GM12873 (cell line): ENCODE data around the gene PSMB9.
A peak's percentile ranks its signal among the peaks of the same experiment; 100 is the strongest.

Source experiments
- TF ChIP-seq, protein P1 (sequence below): IDR thresholded peaks from 2 replicates; pipeline ENCODE4 v1.5.1; 2012; ENCODE audit warnings: low read depth, mild to moderate bottlenecking, moderate library complexity, low read length, control low read depth; ENCODE audit not compliant: insufficient read depth; ENCODE audit errors: missing control alignments

Gene PSMB9

DNA sequence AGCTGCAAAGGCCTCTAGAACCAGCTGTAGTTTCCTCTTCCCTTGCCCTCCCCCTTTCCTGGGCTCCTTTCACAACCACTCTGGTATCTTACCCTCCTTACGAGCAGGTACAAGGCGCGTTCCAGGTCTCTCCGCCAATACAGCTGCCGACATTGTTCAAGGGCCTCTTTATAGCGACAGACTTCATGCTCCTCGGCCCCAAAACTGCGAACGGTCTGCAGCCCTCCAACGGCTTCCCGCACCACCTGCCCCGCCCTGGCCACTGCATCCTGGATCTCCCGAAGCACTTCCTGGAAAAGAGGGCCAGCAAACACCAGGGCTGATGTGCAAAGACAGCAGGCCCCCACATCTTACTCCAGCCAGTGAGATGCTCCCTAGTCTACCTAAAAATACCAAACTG is 21.5 kb upstream of the PSMB9 start:
- TF ChIP-seq, protein P1, sequence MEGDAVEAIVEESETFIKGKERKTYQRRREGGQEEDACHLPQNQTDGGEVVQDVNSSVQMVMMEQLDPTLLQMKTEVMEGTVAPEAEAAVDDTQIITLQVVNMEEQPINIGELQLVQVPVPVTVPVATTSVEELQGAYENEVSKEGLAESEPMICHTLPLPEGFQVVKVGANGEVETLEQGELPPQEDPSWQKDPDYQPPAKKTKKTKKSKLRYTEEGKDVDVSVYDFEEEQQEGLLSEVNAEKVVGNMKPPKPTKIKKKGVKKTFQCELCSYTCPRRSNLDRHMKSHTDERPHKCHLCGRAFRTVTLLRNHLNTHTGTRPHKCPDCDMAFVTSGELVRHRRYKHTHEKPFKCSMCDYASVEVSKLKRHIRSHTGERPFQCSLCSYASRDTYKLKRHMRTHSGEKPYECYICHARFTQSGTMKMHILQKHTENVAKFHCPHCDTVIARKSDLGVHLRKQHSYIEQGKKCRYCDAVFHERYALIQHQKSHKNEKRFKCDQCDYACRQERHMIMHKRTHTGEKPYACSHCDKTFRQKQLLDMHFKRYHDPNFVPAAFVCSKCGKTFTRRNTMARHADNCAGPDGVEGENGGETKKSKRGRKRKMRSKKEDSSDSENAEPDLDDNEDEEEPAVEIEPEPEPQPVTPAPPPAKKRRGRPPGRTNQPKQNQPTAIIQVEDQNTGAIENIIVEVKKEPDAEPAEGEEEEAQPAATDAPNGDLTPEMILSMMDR, result no peak

DNA sequence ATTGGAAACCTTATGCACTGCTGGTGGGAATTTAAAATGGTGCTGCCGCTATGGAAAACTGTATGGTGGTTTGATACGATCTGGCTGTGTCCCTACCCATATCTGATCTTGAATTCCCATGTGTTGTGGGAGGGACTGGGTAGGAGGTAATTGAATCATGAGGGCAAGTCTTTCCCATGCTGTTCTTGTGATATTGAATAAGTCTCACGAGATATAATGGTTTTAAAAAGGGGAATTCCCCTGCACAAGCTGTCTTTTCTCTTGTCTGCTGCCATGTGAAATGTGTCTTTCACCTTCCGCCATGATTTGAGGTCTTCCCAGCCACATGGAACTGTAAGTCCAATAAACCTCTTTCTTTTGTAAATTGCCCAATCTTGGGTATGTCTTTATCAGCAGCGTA is 20.3 kb upstream of the PSMB9 start:
- TF ChIP-seq, protein P1, result no peak

DNA sequence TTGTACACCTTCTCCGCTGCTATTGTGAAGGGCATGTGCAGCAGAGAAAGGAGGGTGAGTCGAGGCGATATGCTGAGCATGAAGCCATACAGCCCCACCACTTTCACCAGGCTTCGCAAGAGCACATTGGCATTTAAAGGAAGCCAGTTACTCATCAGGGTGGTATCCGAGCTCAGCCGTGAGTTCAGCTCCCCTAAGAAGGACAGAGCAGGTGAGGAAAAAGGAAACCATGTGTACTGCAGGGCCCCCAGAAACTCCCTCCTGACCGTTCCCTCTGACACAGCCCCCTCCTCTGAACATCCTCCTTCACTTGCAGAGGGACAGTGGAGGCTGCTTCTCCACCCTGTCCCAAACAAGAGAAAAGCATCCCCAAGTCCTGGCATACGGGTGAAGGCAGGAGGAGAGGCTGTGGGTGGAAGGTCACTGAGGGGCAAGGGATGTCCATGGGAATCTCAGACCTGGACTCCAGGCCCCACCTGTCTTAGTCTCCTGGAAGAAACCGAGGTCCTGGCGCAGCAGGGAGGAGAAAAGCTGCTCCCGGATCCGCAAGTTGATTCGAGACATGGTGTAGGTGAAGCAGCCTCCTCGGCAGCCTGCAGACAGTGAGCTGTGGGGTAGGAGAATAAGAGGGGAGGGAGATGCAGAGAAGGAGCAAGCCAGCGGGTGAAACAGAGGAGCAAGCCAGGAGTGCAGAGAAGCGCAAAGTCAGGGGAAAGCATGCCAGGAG is 18.7 kb upstream of the PSMB9 start:
- TF ChIP-seq, protein P1, result no peak

DNA sequence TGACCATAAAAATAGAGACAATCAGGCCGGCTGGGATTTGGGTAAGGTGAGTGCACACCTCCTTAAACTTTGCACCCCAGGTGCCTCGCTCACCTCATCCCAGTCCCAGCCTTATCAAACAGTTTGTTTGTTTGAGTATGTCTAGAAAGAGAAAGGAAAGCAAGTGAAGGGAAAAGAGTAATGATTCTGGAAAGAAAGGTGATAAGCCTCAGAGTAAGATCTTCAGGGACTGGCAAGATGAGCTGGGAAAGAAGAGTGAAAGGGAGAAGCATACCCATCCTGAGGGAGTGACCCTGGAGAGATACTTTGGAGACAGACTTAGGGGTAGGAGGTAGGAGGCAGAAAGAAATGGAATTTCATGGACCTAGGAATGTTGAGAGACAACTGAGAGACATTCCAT is 17.1 kb upstream of the PSMB9 start:
- TF ChIP-seq, protein P1, result no peak

DNA sequence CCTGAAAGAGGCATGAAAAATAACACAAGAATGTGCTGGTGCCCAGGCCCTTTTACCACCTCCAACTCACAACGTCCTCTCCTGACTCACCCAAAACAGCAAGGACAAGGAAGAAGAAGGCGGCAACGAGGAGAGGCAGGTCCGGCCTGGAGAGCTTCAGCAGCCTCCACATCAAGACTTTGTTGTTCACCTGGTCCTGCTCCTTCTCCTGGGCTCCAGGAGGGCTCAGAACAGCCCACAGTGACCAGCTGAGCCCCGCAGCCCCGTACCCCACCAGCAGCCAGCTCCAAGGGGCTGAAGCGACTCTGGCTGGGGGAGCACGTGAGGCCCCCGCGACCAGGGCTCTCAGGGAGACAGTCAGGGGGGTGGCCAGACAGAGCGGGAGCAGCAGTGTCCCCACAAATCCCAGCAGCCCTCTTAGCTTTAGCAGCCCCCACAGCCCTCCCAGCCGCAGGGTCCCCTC is 16.3 kb upstream of the PSMB9 start:
- TF ChIP-seq, protein P1, result no peak

DNA sequence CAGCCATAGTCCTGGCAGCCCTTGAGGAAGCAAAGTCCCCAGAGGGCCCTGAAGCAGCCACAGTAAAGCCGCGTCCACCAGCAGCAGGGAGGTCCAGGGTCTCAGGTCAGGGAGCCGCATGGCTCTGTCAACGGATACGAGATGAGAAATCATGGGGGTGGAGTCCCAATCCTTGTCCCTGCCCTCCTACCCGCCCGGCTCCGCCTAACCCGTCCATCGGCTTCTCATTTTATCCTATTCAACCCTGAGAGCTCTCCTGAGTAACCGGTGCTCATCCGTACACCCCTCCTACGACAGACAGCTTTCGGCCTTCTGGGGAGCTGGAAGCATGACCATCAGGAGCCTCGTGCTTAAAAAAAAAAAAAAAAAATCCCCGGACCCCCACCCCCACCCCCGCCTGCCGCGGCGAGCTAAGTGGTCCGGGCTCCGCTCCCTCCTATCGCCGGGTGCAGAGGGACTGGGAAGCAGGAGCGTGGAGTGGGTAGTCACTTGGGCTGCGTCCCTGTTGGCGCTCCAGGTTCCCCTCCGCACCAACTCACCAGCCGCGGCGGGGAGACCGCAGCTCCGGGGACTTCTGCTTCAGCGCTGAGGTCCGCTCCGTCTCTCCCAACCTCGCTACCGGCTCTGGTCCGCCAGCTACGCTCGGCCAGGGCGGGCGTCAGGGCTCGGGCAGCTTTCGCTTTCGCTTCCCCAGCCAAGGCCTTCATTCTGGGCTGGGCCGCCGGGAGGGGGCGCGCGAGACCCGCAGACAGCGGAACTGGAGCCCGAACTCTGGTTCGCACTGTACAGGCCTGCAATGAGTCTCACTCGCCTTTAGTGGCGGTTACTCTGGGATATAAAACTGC is 15.7 kb upstream of the PSMB9 start, which contains the start of gene TAP2:
Gene TAP2 (minus strand): TSS at position 626 of the 845 bp plus-strand sequence. CDS start 506 bp downstream, at position 120.
- TF ChIP-seq, protein P1, result peak; percentile 86

DNA sequence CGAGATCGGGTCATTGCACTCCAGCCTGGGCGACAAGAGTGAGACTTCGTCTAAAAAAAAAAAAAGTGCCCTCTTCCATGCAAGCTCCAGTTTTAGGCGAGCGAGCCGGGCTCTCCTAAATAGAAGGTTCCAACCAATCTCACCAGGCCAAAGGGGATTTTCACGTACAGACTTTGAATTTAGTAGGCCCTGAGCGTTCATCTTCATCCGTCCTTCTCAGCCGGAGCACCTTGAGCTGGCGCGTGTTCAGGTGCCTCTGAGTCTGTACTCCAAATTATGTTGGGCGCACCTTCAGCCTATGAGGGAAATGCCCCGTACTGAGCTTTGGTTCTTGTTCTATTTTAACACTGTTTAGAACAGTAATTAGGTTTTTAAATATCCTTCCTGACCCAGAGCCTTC is 14.6 kb upstream of the PSMB9 start:
- TF ChIP-seq, protein P1, result no peak
